CD4-positive, alpha-beta T cell (primary cell): ENCODE data around the gene MGST3. TPM values are rescaled to one million over a fixed set of nuclear protein-coding genes. Genes with fewer than 3 reads are reported as not detected.

Source experiments
- ATAC-seq: fragments of 200-7000 bp; cut with Tn5 transposase; one replicate; pipeline ENCODE4 v1.10.0; 2022; ENCODE audit warnings: mild to moderate bottlenecking; ENCODE audit not compliant: poor library complexity
- CTCF ChIA-PET: fragments of 350-600 bp; sonication (Branson Sonifier 250); formaldehyde crosslinking; loops from one replicate; lab custom pipeline; 2021; ENCODE audit warnings: antibody characterized with exemption, inconsistent platforms; lab: Charles Lee
- POLR2A ChIA-PET: fragments of 350-600 bp; sonication (Branson Sonifier 250); formaldehyde crosslinking; loops from one replicate; lab custom pipeline; 2021; ENCODE audit warnings: antibody characterized with exemption, inconsistent platforms; lab: Charles Lee
- DNase-seq, 14 experiments: peaks; one replicate each; pipeline ENCODE4 v3.0.0-alpha.2; 2013 to 2020; ENCODE audit warnings: mixed read lengths in 2 of 14
- H3K27ac ChIP-seq, 2 donors: one replicate each; pipeline versions ENCODE4 v1.5.1 to v1.7.0; 2013; ENCODE audit warnings: low read length in 2 of 2, low read depth in 1 of 2, mild to moderate bottlenecking in 1 of 2
- H3K27me3 ChIP-seq, 2 experiments: 1 replicate in 1 of 2; 2 replicates in 1 of 2; pipeline versions ENCODE4 v1.6.1 to v1.7.0; 2013; ENCODE audit warnings: low read length in 2 of 2, control low read depth in 1 of 2, mild to moderate bottlenecking in 1 of 2, moderate library complexity in 1 of 2; ENCODE audit not compliant: insufficient read depth in 2 of 2, control insufficient read depth in 1 of 2
- H3K36me3 ChIP-seq: one replicate; pipeline ENCODE4 v1.6.1; 2013; ENCODE audit warnings: low read length, control low read depth; ENCODE audit not compliant: insufficient read depth
- H3K4me1 ChIP-seq: one replicate; pipeline ENCODE4 v1.6.1; 2013; ENCODE audit warnings: low read length, control low read depth; ENCODE audit not compliant: insufficient read depth
- H3K4me3 ChIP-seq: one replicate; pipeline ENCODE4 v1.5.1; 2013; ENCODE audit warnings: mild to moderate bottlenecking, low read length, moderate library complexity
- H3K9me3 ChIP-seq, 2 experiments: 1 replicate in 1 of 2; 2 replicates in 1 of 2; pipeline versions ENCODE4 v1.6.1 to v1.7.0; 2013; ENCODE audit warnings: low read length in 2 of 2, mild to moderate bottlenecking in 2 of 2, control low read depth in 1 of 2, moderate library complexity in 1 of 2; ENCODE audit not compliant: control insufficient read depth in 1 of 2, insufficient read depth in 1 of 2
- H3K27ac Mint-ChIP-seq: one replicate; pipeline ENCODE4 v1.8.0; 2020; ENCODE audit warnings: mixed read lengths
- H3K27me3 Mint-ChIP-seq: one replicate; pipeline ENCODE4 v1.8.0; 2021; ENCODE audit warnings: mixed read lengths
- H3K36me3 Mint-ChIP-seq: one replicate; pipeline ENCODE4 v1.8.0; 2021; ENCODE audit warnings: low read depth, mixed read lengths
- H3K4me1 Mint-ChIP-seq: one replicate; pipeline ENCODE4 v1.8.0; 2021; ENCODE audit warnings: low read depth, mixed read lengths
- H3K4me3 Mint-ChIP-seq: one replicate; pipeline ENCODE4 v1.8.0; 2020; ENCODE audit warnings: mild to moderate bottlenecking, mixed read lengths
- H3K9me3 Mint-ChIP-seq: one replicate; pipeline ENCODE4 v1.8.0; 2020; ENCODE audit warnings: mixed read lengths
- intact Hi-C, 2 experiments: fragments of 100-400 bp; cut with DNase I in 1 of 2; cut with micrococcal nuclease in 1 of 2; formaldehyde crosslinking; loops; one replicate each; pipeline versions ENCODE4 v1.15.1 to v1.9.0; 2023 to 2025; cut with DNase I, micrococcal nuclease
- total RNA-seq, 174 experiments: library from RNA in 2 of 174; stranded (reverse) in 2 of 174; gene quantifications; one replicate each; pipeline ENCODE4 v1.2.3 and lab custom pipeline; 2021 to 2026
- TF ChIP-seq, protein P1 (sequence below): fragments of 200-600 bp; IDR thresholded peaks from one replicate; pipeline ENCODE4 v1.8.0; 2022; ENCODE audit warnings: antibody characterized with exemption, mild to moderate bottlenecking

The MGST3 gene
- total RNA-seq, 2 experiments from 2014 or later: 22.0 to 23.5 TPM

DNA sequence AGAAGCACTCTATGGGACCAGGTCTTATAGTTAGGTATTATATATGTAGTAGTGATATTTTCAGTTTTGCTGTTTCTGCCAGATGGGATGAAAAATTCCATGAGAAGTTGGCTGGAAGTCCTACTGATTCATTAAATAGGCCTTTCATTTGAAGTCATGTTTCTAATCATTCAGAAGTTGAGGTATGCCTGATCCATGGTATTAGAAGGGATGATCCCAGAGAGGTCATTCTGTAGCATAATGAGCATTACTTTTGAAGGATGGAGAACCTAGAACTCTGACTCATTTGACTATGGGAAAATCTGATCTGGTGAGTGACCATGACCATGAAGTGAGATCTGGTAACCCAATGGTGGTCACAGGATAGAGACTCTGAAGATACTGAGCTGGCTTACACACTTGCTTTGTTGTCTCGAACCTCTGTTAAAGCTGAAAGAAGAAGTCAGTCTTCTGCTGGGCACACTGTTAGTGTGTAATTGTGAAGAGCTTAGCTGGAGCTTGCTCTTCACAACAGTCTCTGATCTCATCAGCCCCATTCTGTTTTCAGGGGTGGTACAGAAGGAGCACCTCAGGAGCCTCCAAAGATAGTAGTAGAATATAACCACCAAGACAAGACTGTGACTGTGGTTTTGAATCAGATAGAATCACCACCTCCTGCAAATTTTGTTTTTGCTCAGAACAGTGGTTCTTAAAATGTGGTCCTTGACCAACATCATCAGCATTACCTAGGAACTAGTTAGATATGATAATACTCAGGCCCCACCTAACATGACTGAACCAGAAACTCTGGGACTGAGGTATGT, 9.0 kb downstream of the MGST3 start:
- H3K4me3 ChIP-seq: no peak overlapping the region
- ChIA-PET CTCF (no interaction called here), POLR2A (no interaction called here)
- H3K36me3 Mint-ChIP-seq: peaks cover 27% of the 10 kb centered on the region
- no peak overlapping the region for H3K4me3 Mint-ChIP-seq
- no peak for ATAC-seq
- H3K4me1 ChIP-seq: no peaks in the 10 kb centered on the region
- no peak overlapping the region for H3K27ac ChIP-seq
- H3K36me3 ChIP-seq: peaks cover 18% of the 10 kb centered on the region
- no peaks in the 10 kb centered on the region for H3K9me3 Mint-ChIP-seq
- intact Hi-C loops: no loop called here
- H3K27ac Mint-ChIP-seq: no peak overlapping the region
- no peaks in the 10 kb centered on the region for H3K9me3 ChIP-seq
- no peaks in the 10 kb centered on the region for H3K27me3 Mint-ChIP-seq
- no peak for DNase-seq
- peaks cover 29% of the 10 kb centered on the region for H3K4me1 Mint-ChIP-seq
- TF ChIP-seq, protein P1, sequence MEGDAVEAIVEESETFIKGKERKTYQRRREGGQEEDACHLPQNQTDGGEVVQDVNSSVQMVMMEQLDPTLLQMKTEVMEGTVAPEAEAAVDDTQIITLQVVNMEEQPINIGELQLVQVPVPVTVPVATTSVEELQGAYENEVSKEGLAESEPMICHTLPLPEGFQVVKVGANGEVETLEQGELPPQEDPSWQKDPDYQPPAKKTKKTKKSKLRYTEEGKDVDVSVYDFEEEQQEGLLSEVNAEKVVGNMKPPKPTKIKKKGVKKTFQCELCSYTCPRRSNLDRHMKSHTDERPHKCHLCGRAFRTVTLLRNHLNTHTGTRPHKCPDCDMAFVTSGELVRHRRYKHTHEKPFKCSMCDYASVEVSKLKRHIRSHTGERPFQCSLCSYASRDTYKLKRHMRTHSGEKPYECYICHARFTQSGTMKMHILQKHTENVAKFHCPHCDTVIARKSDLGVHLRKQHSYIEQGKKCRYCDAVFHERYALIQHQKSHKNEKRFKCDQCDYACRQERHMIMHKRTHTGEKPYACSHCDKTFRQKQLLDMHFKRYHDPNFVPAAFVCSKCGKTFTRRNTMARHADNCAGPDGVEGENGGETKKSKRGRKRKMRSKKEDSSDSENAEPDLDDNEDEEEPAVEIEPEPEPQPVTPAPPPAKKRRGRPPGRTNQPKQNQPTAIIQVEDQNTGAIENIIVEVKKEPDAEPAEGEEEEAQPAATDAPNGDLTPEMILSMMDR: no peak
- H3K27me3 ChIP-seq: no peaks in the 10 kb centered on the region

DNA sequence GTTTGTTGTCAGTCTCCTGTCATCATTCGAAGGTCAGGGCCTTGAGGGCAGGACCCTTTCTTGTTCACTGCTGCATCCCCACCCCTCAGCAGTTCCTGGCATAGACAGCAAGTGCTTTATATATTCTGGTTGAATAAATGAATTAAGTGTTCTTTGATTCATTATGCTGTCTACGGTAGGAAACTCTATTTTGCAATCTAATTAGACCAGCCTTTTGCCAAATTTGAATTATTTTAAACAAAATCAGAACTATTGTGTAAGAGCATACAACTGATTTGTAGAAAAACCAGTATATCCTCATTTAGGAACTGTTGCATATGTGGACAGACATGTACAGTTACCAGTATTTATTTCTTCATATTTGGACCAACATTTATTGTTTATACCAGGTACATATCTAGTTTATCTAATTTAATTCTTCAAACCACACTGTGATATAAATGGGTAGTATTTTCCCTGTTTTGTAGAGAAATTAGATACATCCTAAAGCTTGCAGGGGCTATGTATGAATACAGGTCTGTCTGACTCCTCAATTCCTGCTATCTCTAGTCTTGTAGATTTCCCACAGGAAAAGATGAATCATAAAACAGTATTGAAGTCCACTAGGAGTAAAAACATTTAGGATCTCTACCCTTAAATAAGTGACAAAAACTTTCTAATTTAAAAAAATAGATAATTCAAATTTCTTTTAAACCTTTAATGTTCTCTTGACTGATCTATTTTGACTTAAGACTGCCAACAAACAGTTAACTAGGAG, 10.4 kb downstream of the MGST3 start:
- Histone ChIP-seq H3K9me3 (no peaks in the 10 kb centered on the region), H3K27me3 (no peaks in the 10 kb centered on the region), H3K36me3 (peaks cover 12% of the 10 kb centered on the region), H3K4me1 (peaks cover 6% of the 10 kb centered on the region), H3K27ac (no peak overlapping the region), H3K4me3 (no peak overlapping the region)
- POLR2A ChIA-PET: no interaction called here
- ATAC-seq (no peak), DNase-seq (no peak)
- Mint-ChIP-seq H3K27ac (no peak overlapping the region), H3K27me3 (no peaks in the 10 kb centered on the region), H3K9me3 (no peaks in the 10 kb centered on the region), H3K4me1 (peaks cover 42% of the 10 kb centered on the region), H3K4me3 (no peak overlapping the region), H3K36me3 (peaks cover 27% of the 10 kb centered on the region)
- intact Hi-C loops: no loop called here
- CTCF ChIA-PET: no interaction called here
- TF ChIP-seq, protein P1: no peak

- CTCF ChIA-PET: no interaction called here
- H3K4me3 ChIP-seq: no peak overlapping the region
- POLR2A ChIA-PET: no interaction called here
- no peaks in the 10 kb centered on the region for H3K9me3 ChIP-seq
- H3K36me3 ChIP-seq: peaks cover 3% of the 10 kb centered on the region
- Mint-ChIP-seq H3K9me3 (no peaks in the 10 kb centered on the region), H3K4me3 (no peak overlapping the region), H3K4me1 (peaks cover 40% of the 10 kb centered on the region), H3K27ac (no peak overlapping the region), H3K36me3 (peaks cover 13% of the 10 kb centered on the region), H3K27me3 (no peaks in the 10 kb centered on the region)
- intact Hi-C loops: no loop called here
- peaks cover 11% of the 10 kb centered on the region for H3K4me1 ChIP-seq
- no peak for DNase-seq
- ATAC-seq: no peak
- TF ChIP-seq, protein P1: no peak
- H3K27me3 ChIP-seq: no peaks in the 10 kb centered on the region
- no peak overlapping the region for H3K27ac ChIP-seq
Measured at GRCh38 chr1:165644064-165644735, 13.2 kb downstream of the MGST3 start.
